Islet precursor cell (in vitro differentiated cells): ENCODE measurements around the gene EPHA3.

Source experiments
- DNase-seq: peaks from one replicate; pipeline ENCODE4 v3.0.0-alpha.2; 2018

Gene EPHA3

DNA sequence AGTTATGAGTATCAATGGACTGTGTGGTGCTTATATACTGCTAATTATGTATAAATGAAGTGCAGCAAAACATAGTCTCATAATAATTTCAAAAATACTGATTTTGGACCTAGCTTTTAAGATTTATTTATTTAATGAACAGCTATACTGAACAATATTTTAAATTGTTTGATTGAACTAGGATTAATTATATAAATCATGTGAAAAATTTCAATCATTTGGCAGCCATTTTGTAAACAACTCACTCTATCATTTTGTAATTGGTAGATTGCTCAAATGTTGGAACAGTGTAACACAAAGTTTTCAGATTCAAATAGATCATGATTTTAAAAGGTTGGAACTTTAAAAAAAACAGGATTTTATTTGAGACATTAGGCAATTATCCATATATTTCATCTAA lies 47.0 kb downstream of the EPHA3 start:
- no peak for DNase-seq

DNA sequence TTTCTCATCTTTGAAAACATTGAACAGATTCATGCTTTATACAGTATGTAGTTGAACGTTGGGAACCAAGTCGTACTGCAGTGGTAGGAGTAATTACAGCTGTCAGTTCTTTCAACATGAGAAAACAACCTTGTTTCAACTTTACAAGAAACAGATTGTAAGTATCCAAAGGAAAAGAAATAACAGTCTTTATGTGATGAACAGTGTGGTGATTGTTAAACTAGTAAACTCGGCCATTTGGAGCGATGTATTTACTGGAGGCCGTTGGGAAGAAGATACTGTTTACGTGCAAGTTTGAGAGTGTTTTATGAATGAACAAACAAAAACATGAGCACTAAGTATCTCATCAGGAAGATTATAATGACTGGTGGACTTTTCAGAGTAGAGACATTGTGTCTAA lies 48.4 kb downstream of the EPHA3 start:
- no peak for DNase-seq

DNA sequence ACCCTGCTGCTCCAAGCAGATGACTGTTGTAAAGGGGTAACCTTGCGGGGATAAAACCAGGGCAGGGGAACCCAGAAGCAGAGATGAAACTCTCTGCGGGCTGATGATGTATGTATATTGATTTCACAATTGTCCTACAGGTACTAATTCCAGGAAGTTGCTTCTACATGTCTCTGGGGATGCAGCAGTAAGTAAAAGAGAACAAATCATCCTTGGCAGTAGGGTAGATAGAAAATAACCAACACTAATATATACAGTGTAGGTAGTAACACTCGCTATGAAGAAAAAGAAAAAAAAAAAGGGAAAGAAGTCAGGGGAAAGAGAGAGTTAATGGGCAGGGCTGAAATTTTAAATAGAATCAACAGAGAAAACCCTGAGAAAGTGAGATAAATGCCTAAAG lies 50.2 kb downstream of the EPHA3 start:
- no peak for DNase-seq

DNA sequence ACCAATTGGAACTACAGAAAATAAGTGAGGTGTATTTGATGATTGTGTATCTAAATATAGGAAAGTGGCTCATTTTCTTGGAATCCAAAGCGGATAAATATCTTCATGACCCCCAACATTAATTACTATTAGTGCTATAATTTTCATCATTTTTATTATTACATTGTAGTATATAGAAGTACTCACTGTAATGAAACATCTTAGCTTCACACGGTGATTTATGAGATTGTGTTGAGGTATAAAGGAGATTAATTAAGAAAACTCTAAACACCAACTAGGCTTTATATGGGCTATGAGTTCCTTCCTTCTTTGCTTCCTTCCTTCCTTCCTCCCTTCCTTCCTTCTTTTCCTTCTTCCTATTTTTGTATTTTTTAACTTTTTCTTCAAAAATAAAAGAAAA lies 52.2 kb downstream of the EPHA3 start:
- DNase-seq, result no peak

DNA sequence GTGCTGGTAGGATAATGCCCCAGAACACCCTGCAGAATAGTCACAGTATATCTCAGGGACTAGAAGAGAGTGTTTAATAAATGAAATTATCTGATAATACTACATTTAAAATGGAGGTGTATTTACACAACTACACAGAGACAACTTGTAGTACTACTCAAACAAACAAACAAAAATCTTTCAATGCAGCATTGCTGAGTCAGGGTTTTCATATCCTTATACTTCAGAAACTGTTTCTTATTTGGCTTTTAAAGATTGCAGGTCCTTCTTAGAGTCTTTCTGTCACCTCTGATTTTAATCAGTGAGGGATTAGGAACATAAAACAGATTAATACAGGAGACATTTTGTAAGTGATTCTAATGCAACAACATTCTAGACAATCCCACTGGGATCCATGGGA lies 57.4 kb downstream of the EPHA3 start:
- no peak for DNase-seq

DNA sequence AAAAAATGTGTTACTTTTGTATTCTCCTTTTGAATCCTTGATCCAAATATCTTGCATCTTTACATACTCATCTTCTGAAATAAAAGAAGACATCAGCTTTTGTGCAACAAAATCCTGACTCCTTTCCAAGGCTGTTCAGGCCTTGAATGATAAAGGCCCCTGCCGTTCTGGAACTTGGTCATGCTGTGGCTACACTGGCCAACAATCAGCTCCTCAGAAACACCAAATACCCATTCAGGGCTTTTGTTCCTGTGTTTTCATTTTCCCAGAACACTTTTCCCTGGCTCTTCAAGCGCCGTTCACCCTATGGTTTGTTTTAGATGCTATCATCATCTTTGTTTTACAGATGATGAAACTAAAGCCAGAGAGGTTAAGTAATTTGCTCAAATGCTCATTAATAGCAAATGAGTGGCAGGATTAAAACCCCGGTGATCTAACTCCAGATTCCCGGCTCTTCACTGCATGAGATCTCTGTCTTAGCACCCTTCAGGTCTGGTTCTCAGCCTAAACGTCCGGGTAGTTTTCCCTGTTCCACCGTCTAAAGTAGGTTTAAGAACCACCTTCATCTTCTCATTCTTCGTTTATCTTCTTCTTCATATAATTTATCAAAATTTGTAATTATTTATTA lies 58.3 kb downstream of the EPHA3 start:
- no peak for DNase-seq

DNA sequence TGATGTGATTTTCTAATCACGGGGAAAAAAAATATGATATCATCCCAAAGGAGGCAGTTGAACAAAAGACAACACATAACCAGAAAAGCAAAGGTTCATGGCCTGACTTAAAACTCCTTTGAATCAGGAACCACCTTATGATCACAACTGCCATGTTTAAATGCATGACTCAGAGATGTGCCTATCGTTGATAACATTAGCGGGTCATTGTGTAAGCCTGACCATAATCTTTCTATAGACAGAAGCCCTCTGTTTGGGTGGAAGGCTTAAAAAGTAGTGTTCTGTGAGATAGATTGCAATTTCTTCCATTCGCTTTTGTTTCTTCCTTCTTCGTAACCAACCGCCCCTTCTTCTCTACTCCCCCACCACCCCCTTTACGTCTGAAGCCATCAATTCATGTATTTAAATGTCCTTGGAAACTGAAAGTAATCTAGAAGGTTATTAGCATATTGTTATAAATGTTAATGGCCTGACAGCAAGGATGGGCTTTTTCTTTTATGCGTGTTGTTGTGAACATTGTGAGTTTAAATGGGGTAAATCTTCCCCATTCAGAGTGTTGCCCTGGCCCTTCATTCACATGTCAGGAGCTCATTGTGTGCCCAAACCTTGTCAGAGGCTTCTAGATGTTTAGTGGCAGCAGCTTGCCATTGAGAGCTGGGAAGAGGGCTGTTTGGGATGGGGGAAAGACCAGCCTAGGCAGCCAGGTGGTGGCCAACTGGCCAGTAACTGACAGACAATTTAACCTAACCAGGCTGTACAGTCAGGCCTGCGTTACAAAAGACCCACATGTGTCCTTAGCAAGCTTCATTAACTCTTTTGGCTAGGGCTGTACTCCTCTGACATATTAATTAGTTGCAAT lies 64.5 kb downstream of the EPHA3 start:
- no peak for DNase-seq

DNA sequence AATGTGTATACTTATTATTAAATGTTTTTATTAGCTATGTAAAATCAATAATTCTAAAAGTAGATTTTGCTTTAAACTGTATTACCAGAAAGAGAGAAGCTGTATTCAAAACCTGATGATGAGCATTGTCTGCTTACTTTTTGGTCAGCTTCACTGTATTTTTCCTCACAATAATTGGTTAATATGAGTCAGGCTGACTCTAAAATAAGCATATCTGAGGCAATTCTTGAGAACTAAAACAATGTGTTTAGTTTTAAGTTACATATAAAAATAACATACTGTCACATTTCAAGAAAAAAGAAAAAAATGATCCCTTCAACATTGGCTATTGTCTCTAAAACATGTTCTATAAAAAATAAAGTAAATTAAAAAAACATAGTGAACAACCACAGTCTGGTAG lies 66.1 kb downstream of the EPHA3 start:
- DNase-seq, result no peak

DNA sequence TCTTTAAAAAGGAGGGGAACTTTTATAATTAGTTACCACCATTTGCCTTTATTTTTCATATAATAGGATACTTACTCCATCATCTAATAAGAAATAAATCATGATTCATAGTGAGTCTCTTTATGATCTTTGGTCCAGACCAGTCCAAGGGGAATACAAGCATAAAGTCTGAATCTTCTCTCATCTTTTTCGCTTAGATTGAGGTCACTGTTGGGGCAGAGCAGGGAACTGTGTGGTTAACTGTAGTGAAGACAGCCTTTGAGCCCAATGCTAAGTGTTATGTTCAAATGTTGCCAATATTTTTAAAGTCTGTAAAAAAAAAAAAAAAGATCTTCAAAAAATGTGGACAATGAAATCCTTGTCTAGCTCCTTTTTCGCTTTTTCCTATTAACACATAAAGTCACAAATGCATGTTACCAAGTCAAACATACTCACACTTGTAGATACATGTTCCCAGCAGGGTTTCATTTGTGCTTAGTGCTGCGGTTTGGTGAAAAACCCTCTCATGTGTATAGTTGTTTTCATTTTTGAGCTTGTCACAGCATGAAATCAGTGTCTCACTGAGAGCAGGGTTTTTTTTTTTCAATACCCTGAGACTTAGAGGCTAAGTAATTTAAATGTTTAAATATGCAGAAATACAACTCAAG lies 72.1 kb downstream of the EPHA3 start:
- no peak for DNase-seq

DNA sequence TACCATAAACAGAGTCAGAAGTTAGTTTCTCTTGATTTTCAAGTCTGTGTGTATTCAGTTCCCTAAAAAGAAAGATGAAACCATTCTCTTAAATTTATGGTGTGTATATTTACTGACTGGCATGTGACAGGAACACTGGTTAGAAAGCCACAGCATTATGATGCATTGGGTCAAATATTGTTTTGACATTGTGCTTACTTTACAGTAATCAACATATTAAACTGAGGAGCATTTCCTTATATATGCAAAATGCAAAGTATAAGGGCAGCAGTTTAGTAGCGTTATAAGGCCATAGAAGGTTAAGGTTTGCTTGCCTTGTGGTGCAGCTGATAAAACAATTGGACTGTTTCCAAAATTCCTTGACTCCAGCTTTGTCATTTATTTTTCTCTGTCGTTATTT lies 72.9 kb downstream of the EPHA3 start:
- DNase-seq, result no peak

DNA sequence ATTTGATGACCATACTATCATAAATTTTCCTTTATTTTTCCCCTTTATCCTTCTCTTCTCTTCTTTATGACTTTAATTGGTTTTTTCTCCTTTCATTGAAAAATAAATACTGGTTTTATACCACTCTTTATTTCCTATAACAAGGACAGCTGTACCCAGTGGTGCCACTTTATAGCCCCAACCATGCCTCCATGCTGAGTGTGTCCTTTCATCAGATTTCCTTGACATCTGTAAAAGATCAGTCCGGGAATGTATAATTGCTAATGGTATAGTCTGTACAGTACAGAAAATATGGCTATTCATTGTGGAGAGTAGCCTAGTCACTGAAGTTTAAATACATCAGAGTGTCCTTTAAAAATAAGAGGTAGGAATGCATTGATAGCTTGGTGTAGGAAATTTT lies 74.6 kb downstream of the EPHA3 start:
- DNase-seq, result no peak

DNA sequence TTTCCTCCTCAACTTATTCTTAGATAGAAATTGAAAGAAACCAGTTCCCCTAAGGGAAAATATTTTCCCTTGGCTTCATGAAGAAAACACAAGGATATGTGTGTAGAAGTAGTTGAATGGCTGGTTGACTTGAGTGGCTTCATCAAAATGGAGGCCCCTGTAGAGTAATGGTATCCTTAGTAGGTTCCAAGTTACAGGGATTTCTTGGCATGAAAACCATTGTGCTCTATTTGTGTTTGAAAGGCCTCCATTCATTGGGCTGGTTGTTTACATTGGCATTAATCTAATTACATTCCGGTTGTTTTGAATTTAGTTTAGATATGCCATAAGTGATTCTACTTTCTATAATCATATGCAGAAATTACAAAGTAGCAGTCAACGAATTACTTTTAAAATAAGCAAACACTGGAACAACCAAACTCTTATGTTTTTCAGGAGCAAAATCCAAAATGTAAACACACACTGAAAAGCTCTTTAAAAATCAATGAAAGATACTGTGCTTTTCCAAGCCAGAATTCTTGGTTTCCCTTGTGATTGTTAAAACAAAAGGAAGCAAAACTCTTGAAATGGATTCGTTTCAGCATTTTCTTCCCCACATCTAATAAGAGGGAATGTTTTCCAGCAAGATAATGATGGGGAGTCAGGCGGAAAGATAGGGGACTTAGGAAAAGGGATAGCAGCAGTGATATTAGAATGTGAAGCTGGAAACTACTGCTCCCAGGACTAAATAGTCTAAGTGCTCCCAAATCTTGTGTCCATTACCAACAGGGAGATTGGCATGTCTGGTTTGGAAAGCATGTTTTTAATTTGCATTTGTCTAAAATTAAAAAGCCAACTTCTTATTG lies 77.0 kb downstream of the EPHA3 start:
- DNase-seq, result no peak

DNA sequence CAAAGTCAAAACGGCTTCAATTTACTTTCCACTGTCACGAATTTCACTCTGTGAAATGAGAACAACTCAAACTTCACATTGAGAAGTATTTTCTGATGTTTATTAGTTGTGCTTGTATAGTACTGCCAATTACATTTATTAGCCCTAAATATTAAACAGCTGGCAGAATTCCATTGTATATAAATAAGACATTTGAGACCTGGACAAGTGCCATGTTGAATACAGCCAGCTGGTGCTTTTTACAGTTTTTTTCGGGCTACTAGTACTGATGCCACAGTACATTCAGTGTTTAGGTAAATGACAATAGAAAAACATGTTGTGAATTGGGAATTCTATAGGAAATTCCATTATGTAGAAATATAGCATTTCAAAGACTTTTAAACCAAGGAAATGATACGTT lies 79.0 kb downstream of the EPHA3 start:
- no peak for DNase-seq

DNA sequence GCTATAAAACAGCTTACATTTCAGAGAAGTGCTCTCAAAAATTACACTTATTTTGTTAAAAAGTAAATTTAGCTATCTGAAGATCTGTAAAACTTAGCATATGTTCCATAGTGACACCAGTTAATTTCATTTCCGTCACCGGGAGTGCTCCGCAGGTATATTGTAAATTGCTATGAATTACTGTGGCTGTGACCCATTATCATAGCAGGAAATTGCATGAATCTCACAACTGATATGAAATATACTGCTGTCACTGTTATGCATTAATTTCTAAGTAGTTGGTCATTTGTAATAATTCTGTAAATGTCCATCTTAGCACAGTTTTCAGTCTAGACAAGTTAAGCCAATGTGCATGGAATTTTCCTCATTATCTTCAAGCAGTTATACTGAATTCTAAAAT lies 91.2 kb downstream of the EPHA3 start:
- no peak for DNase-seq

DNA sequence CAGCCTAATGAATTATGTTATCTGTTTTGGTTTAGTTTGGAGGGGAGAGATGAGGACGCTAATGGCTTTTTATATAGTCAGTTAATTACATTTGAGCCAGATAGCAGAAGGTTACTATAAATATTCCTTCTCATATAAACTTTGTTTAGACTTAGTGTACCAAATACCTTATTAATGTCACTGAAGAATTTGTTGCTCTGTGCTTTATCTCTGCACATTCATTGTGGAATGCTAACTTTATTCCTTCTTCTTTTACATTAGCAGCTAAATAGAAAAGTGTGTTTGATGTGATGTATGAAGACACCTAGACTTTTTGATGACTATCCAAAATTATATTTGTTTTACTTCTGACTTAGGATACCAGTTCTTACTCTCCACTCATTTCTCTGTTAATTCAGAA lies 105.2 kb downstream of the EPHA3 start:
- no peak for DNase-seq

DNA sequence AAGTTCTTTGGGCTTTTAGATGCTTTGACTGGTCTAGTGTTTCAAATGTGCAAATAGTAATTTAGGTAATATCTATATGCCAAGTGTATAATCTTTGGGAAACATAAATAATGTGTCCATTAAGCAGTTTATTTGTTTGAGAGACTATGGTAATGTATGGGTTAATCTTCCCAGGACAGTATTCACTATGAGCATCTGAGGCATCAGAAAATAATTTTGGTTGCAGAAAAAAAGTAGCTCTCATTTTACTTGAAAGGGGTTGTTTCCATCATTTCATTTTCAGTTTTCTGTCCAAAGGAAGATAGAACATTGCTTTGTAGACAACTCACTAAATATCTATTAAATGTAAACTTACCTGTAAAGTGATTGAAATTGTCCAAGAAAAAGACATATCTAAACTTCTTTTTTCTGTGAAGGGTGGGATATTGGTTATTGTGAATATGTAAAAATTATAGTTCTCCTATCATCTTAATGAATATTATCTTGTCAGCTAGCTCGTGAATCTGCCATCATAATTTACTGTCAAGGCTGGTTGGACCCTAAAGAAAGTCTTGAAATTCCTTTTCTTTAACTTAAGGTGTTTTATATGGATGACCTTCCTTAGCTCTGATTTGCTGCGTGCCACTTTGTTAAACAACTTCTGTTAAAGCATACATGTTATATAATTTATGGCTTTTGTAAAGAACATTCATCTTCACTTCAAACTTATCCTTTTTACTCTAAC lies 108.8 kb downstream of the EPHA3 start:
- no peak for DNase-seq

DNA sequence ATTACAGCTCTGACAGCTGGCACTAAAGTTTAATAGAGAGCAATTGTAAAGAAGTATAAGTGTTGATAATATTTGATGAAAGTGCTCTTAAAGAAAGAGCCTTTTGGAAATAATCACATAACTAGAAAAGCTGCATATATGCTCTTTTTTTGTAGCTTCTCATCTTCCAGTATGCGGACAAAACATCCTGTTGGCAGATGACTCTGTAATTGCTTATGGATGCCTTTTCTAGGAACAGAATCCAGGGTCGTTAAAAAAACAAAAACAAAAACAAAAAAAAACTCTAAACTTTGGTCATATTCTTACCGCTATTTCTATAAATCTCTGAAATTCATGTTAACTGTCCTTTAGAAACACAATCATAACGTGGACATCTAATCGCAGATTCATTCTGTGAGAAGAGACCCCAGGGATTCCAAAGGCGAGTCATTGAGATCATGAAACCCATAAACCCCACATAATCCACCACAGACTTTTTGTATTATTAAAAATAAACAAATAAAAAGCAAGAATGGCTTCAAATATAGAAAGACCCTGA lies 109.8 kb downstream of the EPHA3 start:
- no peak for DNase-seq

DNA sequence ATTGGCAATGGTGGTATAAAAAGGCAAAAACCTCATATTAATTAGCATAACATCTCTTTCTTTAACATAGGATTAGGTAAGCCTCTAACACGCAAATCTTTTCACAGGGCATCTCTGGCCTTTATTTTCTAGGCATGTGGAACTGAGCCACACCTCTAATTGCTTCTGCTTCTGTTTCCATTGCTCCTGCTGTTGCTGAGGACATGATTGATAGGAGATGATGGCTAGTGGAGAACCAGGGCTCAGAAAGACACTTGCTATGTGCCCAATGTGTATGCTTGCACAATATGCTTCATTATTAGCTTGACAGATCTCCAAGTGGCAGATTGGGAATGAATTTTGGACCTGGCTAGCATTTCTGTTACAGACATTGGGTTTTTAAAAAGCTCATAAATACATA lies 114.5 kb downstream of the EPHA3 start:
- no peak for DNase-seq

DNA sequence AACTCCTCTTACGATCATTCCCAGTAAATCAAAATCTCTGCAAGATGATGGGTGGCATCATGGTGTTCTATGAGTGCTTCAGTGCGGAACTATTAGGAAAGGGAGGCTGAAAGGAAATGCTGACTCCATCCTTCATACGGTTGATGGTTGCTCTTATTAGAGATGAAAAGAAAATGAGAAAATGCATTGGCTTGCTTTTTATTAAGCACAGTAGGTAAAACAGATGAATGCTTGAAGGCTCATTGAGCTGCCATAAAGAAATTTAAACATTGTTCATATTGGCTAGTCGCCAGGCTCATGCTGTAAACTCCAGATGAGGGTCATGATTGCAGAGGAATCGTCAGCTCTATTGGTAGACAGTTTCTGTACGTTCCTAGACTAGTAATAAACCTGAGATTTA lies 115.8 kb downstream of the EPHA3 start:
- DNase-seq, result no peak

DNA sequence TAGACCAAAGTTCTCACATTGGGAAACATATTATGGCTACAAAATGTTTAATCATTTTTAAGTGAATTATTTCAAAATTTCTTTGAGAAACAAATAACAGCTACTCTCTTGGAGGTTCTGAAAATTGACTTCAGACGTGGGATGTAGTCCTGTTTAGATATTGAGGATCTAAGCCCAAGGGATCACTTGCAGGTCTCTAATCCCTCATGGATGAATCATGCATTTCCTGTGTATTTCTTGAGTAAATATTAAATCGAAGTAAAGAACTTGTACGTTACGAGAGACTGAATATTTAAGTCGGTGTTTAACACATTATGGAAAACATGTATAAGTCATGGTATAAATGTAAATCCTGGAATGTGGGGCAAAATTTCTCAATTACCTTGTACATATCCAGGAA lies 119.8 kb downstream of the EPHA3 start:
- DNase-seq, result no peak

DNA sequence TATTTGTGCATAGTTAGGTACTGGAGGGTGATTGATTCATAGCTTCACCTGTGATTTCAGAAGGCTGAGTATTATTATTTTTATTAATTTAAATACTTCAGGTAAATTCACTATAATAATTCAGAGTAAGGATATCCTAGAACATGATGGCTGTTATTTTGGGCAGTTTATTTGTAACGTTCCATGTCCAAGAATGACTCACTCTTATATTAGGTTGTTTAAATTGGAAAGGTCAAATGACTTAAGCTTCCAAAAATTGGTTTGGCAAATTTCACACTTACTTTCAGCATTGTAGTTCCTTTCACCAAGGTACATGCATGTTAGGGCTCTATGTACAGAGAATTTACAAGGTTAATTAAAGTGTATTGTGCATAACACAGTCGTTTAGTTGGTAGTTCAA lies 120.2 kb downstream of the EPHA3 start:
- no peak for DNase-seq

DNA sequence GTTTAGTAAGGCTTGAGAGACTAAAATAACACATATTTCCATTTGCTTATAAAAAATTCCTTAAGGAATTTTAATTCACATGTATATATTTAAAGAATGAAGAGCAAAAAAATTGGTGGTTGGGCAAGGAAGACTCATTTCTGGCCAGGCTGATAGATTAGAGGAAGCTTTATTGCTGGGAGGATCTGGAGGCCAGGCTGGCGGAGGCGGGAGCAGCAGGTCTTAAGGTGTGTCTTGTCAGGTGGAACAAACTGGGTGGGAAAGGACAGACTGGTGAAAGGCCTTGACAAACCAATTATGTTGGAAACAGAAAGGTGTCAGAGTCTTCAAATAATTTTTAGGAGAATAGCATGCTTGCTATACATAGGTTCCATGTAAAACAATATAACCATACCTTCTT lies 124.7 kb downstream of the EPHA3 start:
- DNase-seq, result no peak
